B cell (primary cell): ENCODE measurements around the gene NPW. TPM values are rescaled to one million over a fixed set of nuclear protein-coding genes. Genes with fewer than 3 reads are reported as not detected.

Source experiments
- ATAC-seq: fragments of 200-7000 bp; cut with Tn5 transposase; one replicate; pipeline ENCODE4 v1.10.0; 2021; ENCODE audit warnings: low read depth, mild to moderate bottlenecking, moderate number of reproducible peaks, moderate library complexity
- CTCF ChIA-PET: fragments of 350-600 bp; sonication (Branson Sonifier 250); formaldehyde crosslinking; loops from one replicate; lab custom pipeline; 2021; ENCODE audit warnings: antibody characterized with exemption, inconsistent platforms; lab: Charles Lee
- POLR2A ChIA-PET: fragments of 350-600 bp; sonication (Branson Sonifier 250); formaldehyde crosslinking; loops from one replicate; lab custom pipeline; 2021; ENCODE audit warnings: antibody characterized with exemption; lab: Charles Lee
- DNase-seq: peaks from one replicate; pipeline ENCODE4 v3.0.0; 2013
- H2AFZ ChIP-seq: 2 replicates; pipeline ENCODE4 v1.6.1; 2012; ENCODE audit warnings: mild to moderate bottlenecking, low read depth, low read length; ENCODE audit not compliant: insufficient read depth, poor library complexity, severe bottlenecking
- H3K27ac ChIP-seq, 2 donors: 1 replicate in 1 of 2; 2 replicates in 1 of 2; pipeline ENCODE4 v1.5.1; 2012 to 2013; ENCODE audit warnings: low read length in 2 of 2, mild to moderate bottlenecking in 2 of 2, moderate library complexity in 1 of 2
- H3K27me3 ChIP-seq, 4 experiments: fragments of 200-600 bp in 1 of 4; sonication (generic) in 1 of 4; replicated peaks in 1 of 4; 1 replicate in 2 of 4; 2 replicates in 2 of 4; pipeline versions ENCODE4 v1.6.1 to v1.7.0; 2013 to 2016; ENCODE audit warnings: low read length in 3 of 4, mild to moderate bottlenecking in 2 of 4, mixed read lengths in 1 of 4, moderate library complexity in 1 of 4; ENCODE audit not compliant: insufficient read depth in 4 of 4, control insufficient read depth in 3 of 4; ENCODE audit errors: control extremely low read depth in 1 of 4
- H3K36me3 ChIP-seq, 2 experiments: replicated peaks in 1 of 2; 1 replicate in 1 of 2; 2 replicates in 1 of 2; pipeline versions ENCODE4 v1.6.1 to v1.7.1; 2013; ENCODE audit warnings: low read length in 1 of 2; ENCODE audit not compliant: insufficient read depth in 2 of 2, control insufficient read depth in 1 of 2; ENCODE audit errors: control extremely low read depth in 1 of 2, extremely low read depth in 1 of 2
- H3K4me1 ChIP-seq, 2 donors: fragments of 200-600 bp in 1 of 2; sonication (generic) in 1 of 2; 1 replicate in 1 of 2; 2 replicates in 1 of 2; pipeline versions ENCODE4 v1.5.1 to v1.6.1; 2013 to 2017; ENCODE audit warnings: low read length in 2 of 2; ENCODE audit not compliant: control insufficient read depth in 2 of 2, insufficient read depth in 2 of 2
- H3K4me2 ChIP-seq: replicated peaks from 2 replicates; pipeline ENCODE3; 2012; ENCODE audit warnings: mild to moderate bottlenecking, low read depth, low read length; ENCODE audit not compliant: poor library complexity, severe bottlenecking
- H3K4me3 ChIP-seq, 5 experiments: fragments of 200-600 bp in 1 of 5; sonication (generic) in 1 of 5; 1 replicate in 3 of 5; 2 replicates in 2 of 5; pipeline versions ENCODE4 v1.5.1 to v1.7.0; 2011 to 2016; ENCODE audit warnings: low read length in 4 of 5, mild to moderate bottlenecking in 4 of 5, low read depth in 2 of 5, control low read depth in 1 of 5, moderate library complexity in 1 of 5; ENCODE audit not compliant: insufficient read depth in 1 of 5; ENCODE audit errors: control extremely low read depth in 1 of 5, extremely low read depth in 1 of 5
- H3K79me2 ChIP-seq: fragments of 200-600 bp; sonication (generic); one replicate; pipeline ENCODE4 v1.6.0; 2016; ENCODE audit warnings: low read length; ENCODE audit not compliant: control insufficient read depth, insufficient read depth
- H3K9ac ChIP-seq: fragments of 200-600 bp; sonication (generic); 2 replicates; pipeline ENCODE4 v1.6.1; 2017; ENCODE audit warnings: mild to moderate bottlenecking, low read length, moderate library complexity
- H3K9me3 ChIP-seq, 3 donors: one replicate each; pipeline versions ENCODE4 v1.6.1 to v1.7.1; 2013; ENCODE audit warnings: low read length in 2 of 3; ENCODE audit not compliant: control insufficient read depth in 2 of 3, insufficient read depth in 1 of 3; ENCODE audit errors: control extremely low read depth in 1 of 3
- H4K20me1 ChIP-seq: 2 replicates; pipeline ENCODE4 v1.6.0; 2012; ENCODE audit warnings: mild to moderate bottlenecking, low read length; ENCODE audit not compliant: insufficient read depth, control insufficient read depth, poor library complexity, severe bottlenecking
- H3K27ac Mint-ChIP-seq: one replicate; pipeline ENCODE4 v1.8.0; 2021; ENCODE audit warnings: mixed read lengths
- H3K27me3 Mint-ChIP-seq: one replicate; pipeline ENCODE4 v1.8.0; 2021; ENCODE audit warnings: mixed read lengths
- H3K4me1 Mint-ChIP-seq: one replicate; pipeline ENCODE4 v1.8.0; 2021; ENCODE audit warnings: mixed read lengths
- H3K4me3 Mint-ChIP-seq: one replicate; pipeline ENCODE4 v1.8.0; 2021; ENCODE audit warnings: mixed read lengths
- H3K9me3 Mint-ChIP-seq: one replicate; pipeline ENCODE4 v1.8.0; 2022; ENCODE audit warnings: mixed read lengths; ENCODE audit not compliant: insufficient read depth
- EZH2 ChIP-seq: IDR thresholded peaks from 2 replicates; pipeline ENCODE4 v1.6.1; 2012; ENCODE audit warnings: borderline replicate concordance, low read depth, mild to moderate bottlenecking, moderate library complexity, low read length; ENCODE audit not compliant: insufficient read depth, poor library complexity, severe bottlenecking
- WGBS: methylation state at CpG from one replicate; pipeline ENCODE4 v1.1.5; 2013; ENCODE audit warnings: missing lambda C conversion rate; ENCODE audit not compliant: insufficient coverage; 5-methylcytosine and 5-hydroxymethylcytosine counted together
- intact Hi-C: fragments of 100-400 bp; cut with micrococcal nuclease; formaldehyde crosslinking; loops from one replicate; pipeline ENCODE4 v1.10.0; 2022
- polyA plus RNA-seq: library from polyadenylated mRNA; depleted of rRNA; stranded (reverse); fragments of >200 nt; gene quantifications from 2 replicates; pipeline ENCODE4 v1.2.3, GENCODE V29; 2012
- total RNA-seq, 2 donors: library from RNA; stranded (reverse); fragments of 120-200 nt in 1 of 2; gene quantifications; 1 replicate in 1 of 2; 2 replicates in 1 of 2; pipeline versions ENCODE4 v1.2.3 to v1.2.4, GENCODE V29; 2013 to 2022
- TF ChIP-seq, protein P1 (sequence below): fragments of 200-600 bp; IDR thresholded peaks from one replicate; pipeline ENCODE4 v1.8.0; 2022; ENCODE audit warnings: antibody characterized with exemption, mild to moderate bottlenecking

The NPW gene
- total and polyA plus RNA-seq, 2 donors (not counting 1 experiment from before 2014, with no cell fraction given), result 0.13 to 1.7 TPM

- TF ChIP-seq, protein P1, sequence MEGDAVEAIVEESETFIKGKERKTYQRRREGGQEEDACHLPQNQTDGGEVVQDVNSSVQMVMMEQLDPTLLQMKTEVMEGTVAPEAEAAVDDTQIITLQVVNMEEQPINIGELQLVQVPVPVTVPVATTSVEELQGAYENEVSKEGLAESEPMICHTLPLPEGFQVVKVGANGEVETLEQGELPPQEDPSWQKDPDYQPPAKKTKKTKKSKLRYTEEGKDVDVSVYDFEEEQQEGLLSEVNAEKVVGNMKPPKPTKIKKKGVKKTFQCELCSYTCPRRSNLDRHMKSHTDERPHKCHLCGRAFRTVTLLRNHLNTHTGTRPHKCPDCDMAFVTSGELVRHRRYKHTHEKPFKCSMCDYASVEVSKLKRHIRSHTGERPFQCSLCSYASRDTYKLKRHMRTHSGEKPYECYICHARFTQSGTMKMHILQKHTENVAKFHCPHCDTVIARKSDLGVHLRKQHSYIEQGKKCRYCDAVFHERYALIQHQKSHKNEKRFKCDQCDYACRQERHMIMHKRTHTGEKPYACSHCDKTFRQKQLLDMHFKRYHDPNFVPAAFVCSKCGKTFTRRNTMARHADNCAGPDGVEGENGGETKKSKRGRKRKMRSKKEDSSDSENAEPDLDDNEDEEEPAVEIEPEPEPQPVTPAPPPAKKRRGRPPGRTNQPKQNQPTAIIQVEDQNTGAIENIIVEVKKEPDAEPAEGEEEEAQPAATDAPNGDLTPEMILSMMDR, result no peak
- TF ChIP-seq EZH2, result no peak
- Histone ChIP-seq H4K20me1 (peaks cover 63% of the 10 kb centered on the region), H3K4me3 (no peak overlapping the region), H3K4me2 (no peak overlapping the region), H3K27me3 (no peaks in the 10 kb centered on the region), H3K79me2 (peaks cover 45% of the 10 kb centered on the region), H3K4me1 (peaks cover 12 to 21% of the 10 kb centered on the region in 2 donors), H3K27ac (no peak overlapping the region), H2AFZ (no peak overlapping the region), H3K9ac (no peak overlapping the region), H3K9me3 (no peaks in the 10 kb centered on the region), H3K36me3 (peaks cover 0 to 49% of the 10 kb centered on the region in 2 experiments)
- POLR2A ChIA-PET, result interaction anchor here (0.6 kb wide), 1 partner anchor 10 kb away, joined by 5 read pairs; no protein-coding TSS in a partner anchor
- H3K27ac Mint-ChIP-seq, result no peak overlapping the region
- intact Hi-C loops, result no loop called here
- no peaks in the 10 kb centered on the region for H3K9me3 Mint-ChIP-seq
- 98% methylated on average over 50 of the region's 53 CpGs for WGBS
- H3K4me1 Mint-ChIP-seq, result peaks cover 20% of the 10 kb centered on the region
- no peaks in the 10 kb centered on the region for H3K27me3 Mint-ChIP-seq
- DNase-seq (no peak), ATAC-seq (no peak)
- no peak overlapping the region for H3K4me3 Mint-ChIP-seq
- CTCF ChIA-PET, result interaction anchor here (4.9 kb wide), 1 partner anchor 139 kb away, joined by 46 read pairs; no protein-coding TSS in a partner anchor
These were observed 17.9 kb upstream of the NPW start for GRCh38 chr16:2001456-2002355.
